K562 (cell line): Measurements from ENCODE around the gene AP1M2. TPM values are rescaled to one million over a fixed set of nuclear protein-coding genes. Genes with fewer than 3 reads are reported as not detected.

Source experiments
- ATAC-seq: fragments of 200-7000 bp; cut with Tn5 transposase; 3 replicates; pipeline ENCODE4 v1.9.1; 2020; ENCODE audit warnings: moderate library complexity
- BruUV-seq: library from RNA; stranded (reverse); fragments of 400-500 nt; replicated peaks from 2 replicates; lab custom pipeline; 2021; lab: Mats Ljungman, UMichigan
- CTCF ChIA-PET: fragments of 300-600 bp; formaldehyde crosslinking; extraction: SDS; loops from one replicate; lab custom pipeline; 2021; ENCODE audit warnings: low intra/inter-chr PET ratio; lab: Yijun Ruan, JAX
- POLR2A ChIA-PET: fragments of 300-600, 350-650 bp; sonication (Branson Sonifier 250); formaldehyde crosslinking; extraction: SDS; loops from one replicate; lab custom pipeline; 2021; ENCODE audit warnings: antibody characterized with exemption, inconsistent platforms; lab: Yijun Ruan, JAX
- DNase-seq, 4 experiments: peaks; one replicate each; pipeline versions ENCODE4 v3.0.0 to v3.0.0-alpha.2; 2011 to 2018; ENCODE audit warnings: low spot score in 3 of 4, mixed read lengths in 3 of 4; ENCODE audit errors: extremely low read depth in 1 of 4
- FAIRE-seq: peaks from 2 replicates; lab custom pipeline; 2011; peaks lifted over from hg19 to GRCh38; lab: Jason Lieb, UNC
- H2AFZ ChIP-seq: 2 replicates; pipeline ENCODE4 v1.6.0; 2011; ENCODE audit warnings: low read depth, low read length, control low read depth, inconsistent platforms
- H3K27ac ChIP-seq: fragments of 200-600 bp; 3 replicates; pipeline ENCODE4 v1.8.0; 2011; ENCODE audit warnings: low read depth, mild to moderate bottlenecking, control low read depth, inconsistent platforms, low read length, moderate library complexity, mixed read lengths; ENCODE audit errors: extremely low read depth
- H3K27me3 ChIP-seq, 2 experiments: fragments of 300-600 bp in 1 of 2; 2 replicates in 1 of 2; 3 replicates in 1 of 2; pipeline versions ENCODE4 v1.6.0 to v1.8.0; 2011; ENCODE audit warnings: inconsistent platforms in 2 of 2, low read length in 2 of 2, mild to moderate bottlenecking in 1 of 2, mixed read lengths in 1 of 2, moderate library complexity in 1 of 2; ENCODE audit not compliant: control insufficient read depth in 2 of 2, insufficient read depth in 2 of 2
- H3K36me3 ChIP-seq: fragments of 300-600 bp; 3 replicates; pipeline ENCODE4 v1.8.0; 2011; ENCODE audit warnings: mild to moderate bottlenecking, low read length, inconsistent platforms; ENCODE audit not compliant: control insufficient read depth, insufficient read depth
- H3K4me1 ChIP-seq, 2 experiments: fragments of 200-600 bp in 1 of 2; replicated peaks in 1 of 2; 2 replicates in 1 of 2; 3 replicates in 1 of 2; pipeline versions ENCODE4 v1.5.1 to v1.8.0; 2011; ENCODE audit warnings: inconsistent platforms in 2 of 2, low read length in 2 of 2, mild to moderate bottlenecking in 1 of 2, mixed read lengths in 1 of 2, moderate library complexity in 1 of 2; ENCODE audit not compliant: control insufficient read depth in 2 of 2, insufficient read depth in 2 of 2
- H3K4me2 ChIP-seq: 2 replicates; pipeline ENCODE4 v1.6.1; 2011; ENCODE audit warnings: low read length, control low read depth, inconsistent platforms, mixed read lengths; ENCODE audit not compliant: insufficient read depth
- H3K4me3 ChIP-seq: fragments of 200-600 bp; sonication (generic), shearing (Covaris generic); 2 replicates; pipeline ENCODE4 v1.5.1; 2016; ENCODE audit warnings: control low read depth, inconsistent platforms
- H3K79me2 ChIP-seq: fragments of 200-600 bp; 3 replicates; pipeline ENCODE4 v1.8.0; 2011; ENCODE audit warnings: low read length, inconsistent platforms; ENCODE audit not compliant: control insufficient read depth, insufficient read depth
- H3K9ac ChIP-seq, 2 experiments: 2 replicates each; pipeline versions ENCODE4 v1.6.0 to v1.6.1; 2011; ENCODE audit warnings: low read depth in 2 of 2, low read length in 2 of 2, control low read depth in 1 of 2, inconsistent platforms in 1 of 2, mild to moderate bottlenecking in 1 of 2, mixed read lengths in 1 of 2; ENCODE audit not compliant: insufficient read depth in 1 of 2
- H3K9me1 ChIP-seq: one replicate; pipeline ENCODE4 v1.6.0; 2011; ENCODE audit warnings: inconsistent platforms, mild to moderate bottlenecking, low read length, moderate library complexity; ENCODE audit not compliant: control insufficient read depth, insufficient read depth
- H3K9me3 ChIP-seq: replicated peaks from 2 replicates; pipeline ENCODE4 v1.5.1; 2011; ENCODE audit warnings: low read depth, low read length, inconsistent platforms; ENCODE audit not compliant: control insufficient read depth, insufficient read depth
- H4K20me1 ChIP-seq: replicated peaks from 2 replicates; pipeline ENCODE4 v1.6.1; 2011; ENCODE audit warnings: low read length, inconsistent platforms, mixed read lengths; ENCODE audit not compliant: control insufficient read depth, insufficient read depth
- ADNP ChIP-seq: fragments of 200-800 bp; sonication (Bioruptor generic); IDR thresholded peaks from 2 replicates; pipeline ENCODE4 v1.6.1; 2016; ENCODE audit warnings: missing genetic modification characterization, missing compliant biosample characterization
- BCOR ChIP-seq: fragments of 450-650 bp; IDR thresholded peaks from 2 replicates; pipeline ENCODE4 v1.6.1; 2016
- DPF2 ChIP-seq: fragments of 450-650 bp; IDR thresholded peaks from 2 replicates; pipeline ENCODE4 v1.6.1; 2016
- FIP1L1 ChIP-seq: fragments of 200-400 bp; formaldehyde crosslinking; IDR thresholded peaks from 2 replicates; pipeline ENCODE4 v1.6.1; 2018; ENCODE audit warnings: mild to moderate bottlenecking, low read depth, low read length; ENCODE audit not compliant: poor library complexity, severe bottlenecking
- HMG20B ChIP-seq: fragments of 250-450 bp; sonication (Bioruptor Pico); IDR thresholded peaks from 2 replicates; pipeline ENCODE4 v1.5.0; 2021; ENCODE audit warnings: mild to moderate bottlenecking
- KHSRP ChIP-seq: fragments of 450-650 bp; IDR thresholded peaks from 2 replicates; pipeline ENCODE4 v1.6.1; 2017
- RUNX1 ChIP-seq: sonication (generic); IDR thresholded peaks from 2 replicates; pipeline ENCODE4 v1.6.1; 2016; ENCODE audit warnings: antibody characterized with exemption, low read depth
- SAFB ChIP-seq: fragments of 200-400 bp; formaldehyde crosslinking; IDR thresholded peaks from 2 replicates; pipeline ENCODE4 v1.6.1; 2017; ENCODE audit warnings: low read depth, low read length, borderline replicate concordance
- WGBS: fragments of 100-300 bp; shearing (Covaris generic); methylation state at CpG from one replicate; pipeline ENCODE4 v1.1.6; 2016; ENCODE audit warnings: low coverage, mixed read lengths; ENCODE audit not compliant: insufficient coverage; ENCODE audit errors: missing lambda C conversion rate; 5-methylcytosine and 5-hydroxymethylcytosine counted together
- in situ Hi-C: fragments of 300-500 bp; cut with MboI; formaldehyde crosslinking; loops from 4 replicates; pipeline ENCODE4 v1.15.0; 2018; ENCODE audit warnings: inconsistent platforms, mixed read lengths
- intact Hi-C: fragments of 100-400 bp; cut with micrococcal nuclease; formaldehyde crosslinking; loops from 2 replicates; pipeline ENCODE4 v1.14.2; 2022
- polyA plus RNA-seq, 8 experiments: library from polyadenylated mRNA; depleted of rRNA in 4 of 8; stranded (reverse) in 5 of 8; unstranded in 3 of 8; fragments of >200 nt; fragmentation: Nextera tagmentation in 2 of 8; fragmentation: Illumina TruSeq in 1 of 8; extraction: Ambion mirVana in 2 of 8; extraction: Trizol in 1 of 8; gene quantifications; 2 replicates each; pipeline versions ENCODE4 v1.2.1 to v1.2.3, GENCODE V29; 2011 to 2014; ENCODE audit warnings: inconsistent platforms in 1 of 8, missing spikeins in 1 of 8
- total RNA-seq, 7 experiments: library from RNA; depleted of rRNA in 6 of 7; stranded (reverse); fragments of >200 nt in 6 of 7; fragmentation: Illumina TruSeq in 2 of 7; extraction: Trizol in 2 of 7; gene quantifications; 2 replicates each; pipeline versions ENCODE4 v1.2.1 to v1.2.3, GENCODE V29; 2011 to 2021; ENCODE audit warnings: low replicate concordance in 1 of 7
- TF ChIP-seq, protein P1 (sequence below): fragments of 450-650 bp; formaldehyde crosslinking; conservative IDR thresholded peaks from 2 replicates; pipeline ENCODE4 v1.4.0; 2022; ENCODE audit warnings: mild to moderate bottlenecking, missing genetic modification characterization
- TF ChIP-seq, protein P2 (sequence below): fragments of 250-450 bp; sonication (Bioruptor Pico); IDR thresholded peaks from 2 replicates; pipeline ENCODE4 v1.8.0; 2022; ENCODE audit warnings: inconsistent platforms
- TF ChIP-seq, protein P3 (sequence below): fragments of 150-350 bp; conservative IDR thresholded peaks from 2 replicates; pipeline ENCODE4 v1.6.1; 2014; ENCODE audit warnings: low read length

The AP1M2 gene
- total and polyA plus RNA-seq, 9 of the 15 experiments (the other 6 are each of a cell fraction or from before 2014, with no cell fraction given) = 0.33 to 1.4 (median 0.89) TPM; not detected in 1

DNA sequence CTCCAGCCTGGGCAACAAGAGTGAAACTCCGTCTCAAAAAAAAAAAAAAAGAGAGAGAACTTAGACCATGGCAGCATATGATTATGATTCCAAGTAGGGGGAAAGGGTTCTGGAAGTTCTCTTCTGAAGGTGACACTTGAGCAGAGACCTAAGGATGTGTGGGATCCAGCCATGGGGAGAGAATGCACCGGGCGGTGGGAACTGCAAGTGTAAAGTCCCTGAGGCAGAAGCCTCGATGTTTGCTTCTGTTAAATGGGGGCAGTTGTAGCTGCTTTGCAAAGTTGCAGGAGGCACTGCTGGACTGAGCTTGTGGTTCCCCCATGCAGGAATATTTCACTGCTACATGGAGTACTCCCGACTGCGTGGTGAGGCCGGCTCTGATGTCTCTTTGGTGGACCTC, 47.3 kb upstream of the AP1M2 start:
- in situ Hi-C loops = no loop called here
- no peak for DNase-seq
- H3K4me2 ChIP-seq = no peak overlapping the region
- ChIA-PET POLR2A (interaction anchor here (0.6 to 2.0 kb wide), 3 partner anchors 13 to 124 kb away, joined by 3 to 6 read pairs (median 3); no protein-coding TSS in a partner anchor), CTCF (no interaction called here)
- H3K9me1 ChIP-seq = peaks cover 4% of the 10 kb centered on the region
- no TSS peak for BruUV-seq
- H3K27ac ChIP-seq = no peak overlapping the region
- H3K4me3 ChIP-seq = no peak overlapping the region
- H4K20me1 ChIP-seq = no peaks in the 10 kb centered on the region
- intact Hi-C loops = no loop called here
- no peak overlapping the region for H3K9ac ChIP-seq
- H3K79me2 ChIP-seq = no peaks in the 10 kb centered on the region
- no peaks in the 10 kb centered on the region for H3K27me3 ChIP-seq
- no peak overlapping the region for H2AFZ ChIP-seq
- no peaks in the 10 kb centered on the region for H3K9me3 ChIP-seq
- 82% methylated on average over 6 of the region's 7 CpGs for WGBS
- TF ChIP-seq FIP1L1 (no peak), BCOR (peak; percentile 31; the same call in 1 of the 2 replicates)
- peaks cover 36% of the 10 kb centered on the region; the same call in 2 of the 3 replicates for H3K36me3 ChIP-seq
- peaks cover 0 to 6% of the 10 kb centered on the region in 2 experiments; a peak in 2 of 5 replicates for H3K4me1 ChIP-seq
- no peak for FAIRE-seq
- ATAC-seq = no peak

DNA sequence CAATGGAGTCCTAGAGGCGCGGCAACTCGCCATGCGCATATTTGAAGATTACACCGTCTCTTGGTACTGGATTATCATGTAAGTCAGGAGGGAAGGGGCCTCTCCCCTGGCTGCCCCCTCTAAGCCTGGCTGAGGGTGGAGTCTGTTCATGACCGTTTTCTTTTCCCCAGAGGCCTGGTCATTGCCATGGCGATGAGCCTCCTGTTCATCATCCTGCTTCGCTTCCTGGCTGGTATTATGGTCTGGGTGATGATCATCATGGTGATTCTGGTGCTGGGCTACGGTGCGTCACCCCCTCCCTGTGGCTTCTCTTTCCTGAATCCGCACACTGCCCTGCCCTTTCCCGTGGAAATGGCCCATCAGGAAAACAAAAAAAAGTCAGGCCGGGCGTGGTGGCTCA, 44.8 kb upstream of the AP1M2 start:
- TF ChIP-seq, protein P1, sequence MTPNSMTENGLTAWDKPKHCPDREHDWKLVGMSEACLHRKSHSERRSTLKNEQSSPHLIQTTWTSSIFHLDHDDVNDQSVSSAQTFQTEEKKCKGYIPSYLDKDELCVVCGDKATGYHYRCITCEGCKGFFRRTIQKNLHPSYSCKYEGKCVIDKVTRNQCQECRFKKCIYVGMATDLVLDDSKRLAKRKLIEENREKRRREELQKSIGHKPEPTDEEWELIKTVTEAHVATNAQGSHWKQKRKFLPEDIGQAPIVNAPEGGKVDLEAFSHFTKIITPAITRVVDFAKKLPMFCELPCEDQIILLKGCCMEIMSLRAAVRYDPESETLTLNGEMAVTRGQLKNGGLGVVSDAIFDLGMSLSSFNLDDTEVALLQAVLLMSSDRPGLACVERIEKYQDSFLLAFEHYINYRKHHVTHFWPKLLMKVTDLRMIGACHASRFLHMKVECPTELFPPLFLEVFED (CRISPR knock-in tag) = no peak
- TF ChIP-seq ADNP (tag) (no peak), KHSRP (no peak), RUNX1 (no peak), SAFB (no peak), DPF2 (no peak), HMG20B (CRISPR knock-in tag) (no peak)
- TF ChIP-seq, protein P2, sequence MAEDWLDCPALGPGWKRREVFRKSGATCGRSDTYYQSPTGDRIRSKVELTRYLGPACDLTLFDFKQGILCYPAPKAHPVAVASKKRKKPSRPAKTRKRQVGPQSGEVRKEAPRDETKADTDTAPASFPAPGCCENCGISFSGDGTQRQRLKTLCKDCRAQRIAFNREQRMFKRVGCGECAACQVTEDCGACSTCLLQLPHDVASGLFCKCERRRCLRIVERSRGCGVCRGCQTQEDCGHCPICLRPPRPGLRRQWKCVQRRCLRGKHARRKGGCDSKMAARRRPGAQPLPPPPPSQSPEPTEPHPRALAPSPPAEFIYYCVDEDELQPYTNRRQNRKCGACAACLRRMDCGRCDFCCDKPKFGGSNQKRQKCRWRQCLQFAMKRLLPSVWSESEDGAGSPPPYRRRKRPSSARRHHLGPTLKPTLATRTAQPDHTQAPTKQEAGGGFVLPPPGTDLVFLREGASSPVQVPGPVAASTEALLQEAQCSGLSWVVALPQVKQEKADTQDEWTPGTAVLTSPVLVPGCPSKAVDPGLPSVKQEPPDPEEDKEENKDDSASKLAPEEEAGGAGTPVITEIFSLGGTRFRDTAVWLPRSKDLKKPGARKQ (CRISPR knock-in tag) = no peak
- TF ChIP-seq, protein P3, sequence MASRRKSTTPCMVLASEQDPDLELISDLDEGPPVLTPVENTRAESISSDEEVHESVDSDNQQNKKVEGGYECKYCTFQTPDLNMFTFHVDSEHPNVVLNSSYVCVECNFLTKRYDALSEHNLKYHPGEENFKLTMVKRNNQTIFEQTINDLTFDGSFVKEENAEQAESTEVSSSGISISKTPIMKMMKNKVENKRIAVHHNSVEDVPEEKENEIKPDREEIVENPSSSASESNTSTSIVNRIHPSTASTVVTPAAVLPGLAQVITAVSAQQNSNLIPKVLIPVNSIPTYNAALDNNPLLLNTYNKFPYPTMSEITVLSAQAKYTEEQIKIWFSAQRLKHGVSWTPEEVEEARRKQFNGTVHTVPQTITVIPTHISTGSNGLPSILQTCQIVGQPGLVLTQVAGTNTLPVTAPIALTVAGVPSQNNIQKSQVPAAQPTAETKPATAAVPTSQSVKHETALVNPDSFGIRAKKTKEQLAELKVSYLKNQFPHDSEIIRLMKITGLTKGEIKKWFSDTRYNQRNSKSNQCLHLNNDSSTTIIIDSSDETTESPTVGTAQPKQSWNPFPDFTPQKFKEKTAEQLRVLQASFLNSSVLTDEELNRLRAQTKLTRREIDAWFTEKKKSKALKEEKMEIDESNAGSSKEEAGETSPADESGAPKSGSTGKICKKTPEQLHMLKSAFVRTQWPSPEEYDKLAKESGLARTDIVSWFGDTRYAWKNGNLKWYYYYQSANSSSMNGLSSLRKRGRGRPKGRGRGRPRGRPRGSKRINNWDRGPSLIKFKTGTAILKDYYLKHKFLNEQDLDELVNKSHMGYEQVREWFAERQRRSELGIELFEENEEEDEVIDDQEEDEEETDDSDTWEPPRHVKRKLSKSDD = no peak
- Histone ChIP-seq H2AFZ (no peak overlapping the region), H3K27ac (no peak overlapping the region), H3K36me3 (peaks cover 38% of the 10 kb centered on the region; the same call in 2 of the 3 replicates), H3K9me3 (no peaks in the 10 kb centered on the region), H3K4me3 (no peak overlapping the region), H3K4me2 (no peak overlapping the region), H3K9me1 (no peaks in the 10 kb centered on the region), H3K9ac (no peak overlapping the region), H3K27me3 (no peaks in the 10 kb centered on the region), H4K20me1 (no peaks in the 10 kb centered on the region), H3K4me1 (peaks cover 0 to 6% of the 10 kb centered on the region in 2 experiments; a peak in 2 of 5 replicates), H3K79me2 (no peaks in the 10 kb centered on the region)
- CTCF ChIA-PET = interaction anchor here (0.7 kb wide), 1 partner anchor 9 kb away, joined by 4 read pairs; no protein-coding TSS in a partner anchor
- FAIRE-seq (no peak), DNase-seq (no peak), ATAC-seq (no peak)
- POLR2A ChIA-PET = no interaction called here
- intact Hi-C loops (no loop called here), in situ Hi-C loops (no loop called here)
- no TSS peak for BruUV-seq
- WGBS = 79% methylated on average over 11 of the region's 14 CpGs
